H9 (cell line): ENCODE results near the gene PRKCB. TPM values are rescaled to one million over a fixed set of nuclear protein-coding genes. Genes with fewer than 3 reads are reported as not detected.

ENCODE experiments used
- DNase-seq: peaks from one replicate; pipeline ENCODE4 v3.0.0-alpha.2; 2017
- H2AFZ ChIP-seq: one replicate; pipeline ENCODE4 v1.6.1; 2013; ENCODE audit warnings: mild to moderate bottlenecking, low read length, control low read depth, moderate library complexity
- H2AK5ac ChIP-seq: 2 replicates; pipeline ENCODE4 v1.6.1; 2013; ENCODE audit warnings: low read length, control low read depth, mixed read lengths; ENCODE audit not compliant: insufficient read length
- H2BK120ac ChIP-seq: one replicate; pipeline ENCODE4 v1.6.1; 2013; ENCODE audit warnings: low read depth, mild to moderate bottlenecking, low read length, control low read depth, inconsistent platforms; ENCODE audit not compliant: poor library complexity, severe bottlenecking
- H2BK12ac ChIP-seq: 2 replicates; pipeline ENCODE4 v1.6.1; 2013; ENCODE audit warnings: low read length, control low read depth, mixed read lengths, low read depth; ENCODE audit not compliant: insufficient read length
- H2BK15ac ChIP-seq: 2 replicates; pipeline ENCODE4 v1.6.1; 2013; ENCODE audit warnings: low read depth, low read length, control low read depth
- H2BK20ac ChIP-seq: one replicate; pipeline ENCODE4 v1.6.1; 2013; ENCODE audit warnings: low read depth, mild to moderate bottlenecking, low read length, control low read depth, inconsistent platforms; ENCODE audit not compliant: poor library complexity, severe bottlenecking
- H2BK5ac ChIP-seq: 2 replicates; pipeline ENCODE4 v1.6.1; 2013; ENCODE audit warnings: low read length, control low read depth, mixed read lengths; ENCODE audit not compliant: insufficient read length
- H3K14ac ChIP-seq: 2 replicates; pipeline ENCODE4 v1.6.1; 2013; ENCODE audit warnings: low read length, control low read depth; ENCODE audit not compliant: insufficient read depth
- H3K18ac ChIP-seq: 2 replicates; pipeline ENCODE4 v1.6.1; 2013; ENCODE audit warnings: low read depth, mild to moderate bottlenecking, mixed read lengths, low read length, control low read depth; ENCODE audit not compliant: insufficient read length
- H3K23ac ChIP-seq: 2 replicates; pipeline ENCODE4 v1.6.1; 2013; ENCODE audit warnings: low read length, control low read depth, mixed read lengths, low read depth; ENCODE audit not compliant: insufficient read length
- H3K23me2 ChIP-seq: 2 replicates; pipeline ENCODE4 v1.6.1; 2013; ENCODE audit warnings: low read depth, mild to moderate bottlenecking, mixed read lengths, low read length, control low read depth; ENCODE audit not compliant: insufficient read length, poor library complexity, severe bottlenecking
- H3K27ac ChIP-seq: 2 replicates; pipeline ENCODE4 v1.5.1; 2013; ENCODE audit warnings: low read length, control low read depth, mixed read lengths, low read depth; ENCODE audit not compliant: insufficient read length
- H3K27me3 ChIP-seq: 2 replicates; pipeline ENCODE4 v1.6.1; 2013; ENCODE audit warnings: low read length, control low read depth, inconsistent platforms; ENCODE audit not compliant: insufficient read depth
- H3K4ac ChIP-seq: 2 replicates; pipeline ENCODE4 v1.6.1; 2013; ENCODE audit warnings: low read depth, mild to moderate bottlenecking, control low read depth, inconsistent platforms, low read length, moderate library complexity
- H3K4me1 ChIP-seq: 2 replicates; pipeline ENCODE4 v1.6.1; 2013; ENCODE audit warnings: low read length, control low read depth, inconsistent platforms; ENCODE audit not compliant: insufficient read depth
- H3K4me2 ChIP-seq: 2 replicates; pipeline ENCODE4 v1.6.1; 2013; ENCODE audit warnings: low read length, control low read depth, mixed read lengths; ENCODE audit not compliant: insufficient read length, insufficient read depth
- H3K56ac ChIP-seq: 2 replicates; pipeline ENCODE4 v1.6.1; 2013; ENCODE audit warnings: low read depth, mild to moderate bottlenecking, mixed read lengths, low read length, control low read depth; ENCODE audit not compliant: insufficient read length
- H3K79me1 ChIP-seq: 2 replicates; pipeline ENCODE4 v1.6.1; 2013; ENCODE audit warnings: low read depth, mild to moderate bottlenecking, moderate library complexity, low read length, control low read depth, inconsistent platforms; ENCODE audit not compliant: insufficient read depth, poor library complexity, severe bottlenecking
- H3K79me2 ChIP-seq: 2 replicates; pipeline ENCODE4 v1.6.1; 2013; ENCODE audit warnings: low read length, control low read depth, inconsistent platforms; ENCODE audit not compliant: insufficient read depth
- H3K9ac ChIP-seq: 2 replicates; pipeline ENCODE4 v1.6.1; 2013; ENCODE audit warnings: low read length, control low read depth, mixed read lengths; ENCODE audit not compliant: insufficient read length; ENCODE audit errors: extremely low read depth
- H3K9me3 ChIP-seq: one replicate; pipeline ENCODE4 v1.6.1; 2013; ENCODE audit warnings: low read depth, low read length, inconsistent platforms; ENCODE audit not compliant: control insufficient read depth
- H3T11ph ChIP-seq: one replicate; pipeline ENCODE4 v1.6.1; 2013; ENCODE audit warnings: mild to moderate bottlenecking, low read length, control low read depth, inconsistent platforms
- H4K20me1 ChIP-seq: one replicate; pipeline ENCODE4 v1.6.1; 2013; ENCODE audit not compliant: control insufficient read depth, insufficient read length, insufficient read depth
- H4K5ac ChIP-seq: 2 replicates; pipeline ENCODE4 v1.6.1; 2013; ENCODE audit warnings: low read depth, mild to moderate bottlenecking, mixed read lengths, low read length, control low read depth; ENCODE audit not compliant: insufficient read length
- H4K8ac ChIP-seq: replicated peaks from 2 replicates; pipeline ENCODE4 v1.6.1; 2013; ENCODE audit warnings: low read length, control low read depth, mixed read lengths, low read depth; ENCODE audit not compliant: insufficient read length
- H4K91ac ChIP-seq: 2 replicates; pipeline ENCODE4 v1.6.1; 2013; ENCODE audit warnings: low read depth, mild to moderate bottlenecking, moderate library complexity, mixed read lengths, low read length, control low read depth; ENCODE audit not compliant: insufficient read length
- H3K27ac Mint-ChIP-seq, 3 experiments: 2 replicates in 2 of 3; 3 replicates in 1 of 3; pipeline ENCODE4 v1.8.0; 2020 to 2021; ENCODE audit warnings: mixed read lengths in 3 of 3, mild to moderate bottlenecking in 1 of 3, moderate library complexity in 1 of 3
- H3K27me3 Mint-ChIP-seq: 2 replicates; pipeline ENCODE4 v1.8.0; 2021; ENCODE audit warnings: low read depth, mild to moderate bottlenecking, moderate library complexity, mixed read lengths
- H3K36me3 Mint-ChIP-seq, 3 experiments: 2 replicates in 2 of 3; 3 replicates in 1 of 3; pipeline ENCODE4 v1.8.0; 2020 to 2021; ENCODE audit warnings: low read depth in 3 of 3, mixed read lengths in 3 of 3; ENCODE audit not compliant: insufficient read depth in 1 of 3
- H3K4me1 Mint-ChIP-seq, 2 experiments: 2 replicates each; pipeline ENCODE4 v1.8.0; 2020; ENCODE audit warnings: mixed read lengths in 2 of 2
- H3K4me3 Mint-ChIP-seq, 2 experiments: 2 replicates in 1 of 2; 3 replicates in 1 of 2; pipeline ENCODE4 v1.8.0; 2020 to 2021; ENCODE audit warnings: mild to moderate bottlenecking in 2 of 2, mixed read lengths in 2 of 2, moderate library complexity in 1 of 2
- H3K9me3 Mint-ChIP-seq, 2 experiments: 2 replicates in 1 of 2; 3 replicates in 1 of 2; pipeline ENCODE4 v1.8.0; 2020; ENCODE audit warnings: mild to moderate bottlenecking in 2 of 2, mixed read lengths in 2 of 2, moderate library complexity in 1 of 2
- WGBS: extraction: QIAGEN DNeasy Blood & Tissue Kit; methylation state at CpG from one replicate; pipeline ENCODE4 v1.1.7; 2013; ENCODE audit warnings: missing lambda C conversion rate, low lambda C conversion rate, mixed read lengths; ENCODE audit not compliant: insufficient read length; ENCODE audit errors: extremely low coverage; 5-methylcytosine and 5-hydroxymethylcytosine counted together
- total RNA-seq: library from RNA; stranded (reverse); gene quantifications from 2 replicates; pipeline ENCODE4 v1.2.1, GENCODE V29; 2021
- TF ChIP-seq, protein P1 (sequence below): fragments of 200-600 bp; sonication (generic); conservative IDR thresholded peaks from 3 replicates; pipeline ENCODE4 v1.8.0; 2021; ENCODE audit warnings: antibody characterized with exemption, mild to moderate bottlenecking

The PRKCB gene
- total RNA-seq, 1 experiment from 2014 or later: 7.0 TPM

DNA sequence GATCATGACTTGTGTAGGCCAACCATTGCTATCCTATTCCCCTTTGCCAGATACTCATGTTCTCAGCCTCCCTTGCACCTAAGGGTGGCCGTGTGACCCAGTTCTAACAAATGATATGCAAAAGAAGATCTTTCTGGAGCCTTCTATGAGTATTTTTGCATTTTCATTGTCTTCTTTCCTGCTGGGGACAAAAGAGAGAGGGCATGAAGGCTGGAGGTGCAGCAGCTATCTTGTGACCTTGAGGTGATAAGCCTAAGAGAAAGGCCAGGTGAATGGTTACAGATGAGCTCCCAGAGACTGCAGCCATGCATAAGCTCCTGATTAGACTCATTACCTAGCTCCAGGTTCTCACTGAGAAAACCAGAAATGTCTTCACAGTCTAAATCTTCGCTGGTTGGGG, 38.8 kb upstream of the PRKCB start:
- Histone ChIP-seq H3K23ac (no peak overlapping the region), H3K4me2 (no peak overlapping the region), H3K27me3 (no peaks in the 10 kb centered on the region), H2BK12ac (no peak overlapping the region), H3K9ac (no peak overlapping the region), H4K91ac (no peak overlapping the region), H2BK15ac (no peak overlapping the region), H3K27ac (no peak overlapping the region), H3K18ac (no peak overlapping the region), H2BK5ac (no peak overlapping the region), H3K79me2 (no peaks in the 10 kb centered on the region), H3K4ac (no peak overlapping the region), H2AK5ac (no peak overlapping the region), H2AFZ (no peak overlapping the region), H3K4me1 (peaks cover 4% of the 10 kb centered on the region; the same call in 1 of the 2 replicates), H4K20me1 (no peaks in the 10 kb centered on the region), H2BK120ac (no peak overlapping the region), H3T11ph (no peak overlapping the region), H3K79me1 (no peaks in the 10 kb centered on the region), H3K23me2 (no peaks in the 10 kb centered on the region), H3K14ac (no peak overlapping the region), H4K8ac (no peak overlapping the region), H3K9me3 (no peaks in the 10 kb centered on the region), H4K5ac (no peak overlapping the region), H2BK20ac (no peak overlapping the region), H3K56ac (no peak overlapping the region)
- no peak overlapping the region for H3K4me3 Mint-ChIP-seq
- TF ChIP-seq, protein P1, sequence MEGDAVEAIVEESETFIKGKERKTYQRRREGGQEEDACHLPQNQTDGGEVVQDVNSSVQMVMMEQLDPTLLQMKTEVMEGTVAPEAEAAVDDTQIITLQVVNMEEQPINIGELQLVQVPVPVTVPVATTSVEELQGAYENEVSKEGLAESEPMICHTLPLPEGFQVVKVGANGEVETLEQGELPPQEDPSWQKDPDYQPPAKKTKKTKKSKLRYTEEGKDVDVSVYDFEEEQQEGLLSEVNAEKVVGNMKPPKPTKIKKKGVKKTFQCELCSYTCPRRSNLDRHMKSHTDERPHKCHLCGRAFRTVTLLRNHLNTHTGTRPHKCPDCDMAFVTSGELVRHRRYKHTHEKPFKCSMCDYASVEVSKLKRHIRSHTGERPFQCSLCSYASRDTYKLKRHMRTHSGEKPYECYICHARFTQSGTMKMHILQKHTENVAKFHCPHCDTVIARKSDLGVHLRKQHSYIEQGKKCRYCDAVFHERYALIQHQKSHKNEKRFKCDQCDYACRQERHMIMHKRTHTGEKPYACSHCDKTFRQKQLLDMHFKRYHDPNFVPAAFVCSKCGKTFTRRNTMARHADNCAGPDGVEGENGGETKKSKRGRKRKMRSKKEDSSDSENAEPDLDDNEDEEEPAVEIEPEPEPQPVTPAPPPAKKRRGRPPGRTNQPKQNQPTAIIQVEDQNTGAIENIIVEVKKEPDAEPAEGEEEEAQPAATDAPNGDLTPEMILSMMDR: no peak
- H3K36me3 Mint-ChIP-seq: no peaks in the 10 kb centered on the region
- WGBS: no CpG with 5 or more reads among the region's 2 CpGs
- H3K4me1 Mint-ChIP-seq: peaks cover 16 to 20% of the 10 kb centered on the region in 2 experiments
- no peaks in the 10 kb centered on the region for H3K27me3 Mint-ChIP-seq
- H3K27ac Mint-ChIP-seq: no peak overlapping the region; a peak in 1 of 7 replicates
- DNase-seq: no peak
- no peaks in the 10 kb centered on the region; a peak in 1 of 5 replicates for H3K9me3 Mint-ChIP-seq
